SK-N-SH (cell line): ENCODE data around the gene AHRR.

Source experiments
- CHD2 ChIP-seq: fragments of 150-350 bp; IDR thresholded peaks from 2 replicates; pipeline ENCODE4 v1.6.1; 2018; ENCODE audit warnings: low read length; ENCODE audit not compliant: partially characterized antibody
- CTCF ChIP-seq: fragments of 200-600 bp; sonication (generic); IDR thresholded peaks from 2 replicates; pipeline ENCODE4 v1.6.1; 2017; ENCODE audit warnings: antibody characterized with exemption, mild to moderate bottlenecking, moderate library complexity
- EP300 ChIP-seq, 2 experiments: IDR thresholded peaks; 2 replicates each; pipeline versions ENCODE4 v1.4.0 to v1.6.1; 2012; ENCODE audit warnings: borderline replicate concordance in 1 of 2, low read depth in 1 of 2, low read length in 1 of 2
- EZH2phosphoT487 ChIP-seq: fragments of 200-600 bp; sonication (generic); IDR thresholded peaks from 2 replicates; pipeline ENCODE4 v1.6.1; 2017; ENCODE audit warnings: low read depth, mixed run types, mild to moderate bottlenecking, antibody characterized with exemption, moderate library complexity, borderline replicate concordance
- POLR2AphosphoS5 ChIP-seq: IDR thresholded peaks from 2 replicates; pipeline ENCODE4 v1.6.1; 2012; ENCODE audit warnings: low read depth, low read length
- TAF1 ChIP-seq: IDR thresholded peaks from 2 replicates; pipeline ENCODE4 v1.6.1; 2012; ENCODE audit warnings: low read depth, mild to moderate bottlenecking, low read length, moderate library complexity, borderline replicate concordance
- TF ChIP-seq, protein P1 (sequence below): IDR thresholded peaks from 2 replicates; pipeline ENCODE4 v1.6.1; 2012; ENCODE audit warnings: mild to moderate bottlenecking, low read depth, low read length, moderate library complexity

- TF ChIP-seq CTCF, result no peak
- TF ChIP-seq TAF1, result no peak
- TF ChIP-seq, protein P1, sequence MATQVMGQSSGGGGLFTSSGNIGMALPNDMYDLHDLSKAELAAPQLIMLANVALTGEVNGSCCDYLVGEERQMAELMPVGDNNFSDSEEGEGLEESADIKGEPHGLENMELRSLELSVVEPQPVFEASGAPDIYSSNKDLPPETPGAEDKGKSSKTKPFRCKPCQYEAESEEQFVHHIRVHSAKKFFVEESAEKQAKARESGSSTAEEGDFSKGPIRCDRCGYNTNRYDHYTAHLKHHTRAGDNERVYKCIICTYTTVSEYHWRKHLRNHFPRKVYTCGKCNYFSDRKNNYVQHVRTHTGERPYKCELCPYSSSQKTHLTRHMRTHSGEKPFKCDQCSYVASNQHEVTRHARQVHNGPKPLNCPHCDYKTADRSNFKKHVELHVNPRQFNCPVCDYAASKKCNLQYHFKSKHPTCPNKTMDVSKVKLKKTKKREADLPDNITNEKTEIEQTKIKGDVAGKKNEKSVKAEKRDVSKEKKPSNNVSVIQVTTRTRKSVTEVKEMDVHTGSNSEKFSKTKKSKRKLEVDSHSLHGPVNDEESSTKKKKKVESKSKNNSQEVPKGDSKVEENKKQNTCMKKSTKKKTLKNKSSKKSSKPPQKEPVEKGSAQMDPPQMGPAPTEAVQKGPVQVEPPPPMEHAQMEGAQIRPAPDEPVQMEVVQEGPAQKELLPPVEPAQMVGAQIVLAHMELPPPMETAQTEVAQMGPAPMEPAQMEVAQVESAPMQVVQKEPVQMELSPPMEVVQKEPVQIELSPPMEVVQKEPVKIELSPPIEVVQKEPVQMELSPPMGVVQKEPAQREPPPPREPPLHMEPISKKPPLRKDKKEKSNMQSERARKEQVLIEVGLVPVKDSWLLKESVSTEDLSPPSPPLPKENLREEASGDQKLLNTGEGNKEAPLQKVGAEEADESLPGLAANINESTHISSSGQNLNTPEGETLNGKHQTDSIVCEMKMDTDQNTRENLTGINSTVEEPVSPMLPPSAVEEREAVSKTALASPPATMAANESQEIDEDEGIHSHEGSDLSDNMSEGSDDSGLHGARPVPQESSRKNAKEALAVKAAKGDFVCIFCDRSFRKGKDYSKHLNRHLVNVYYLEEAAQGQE, result no peak
- no peak for TF ChIP-seq EP300 (IDR thresholded peaks at IDR 0.05; ENCODE audit: borderline replicate concordance in 1 of 2, low read depth in 1 of 2, low read length in 1 of 2)
- TF ChIP-seq CHD2, result no peak
- no peak for TF ChIP-seq EZH2phosphoT487
- TF ChIP-seq POLR2AphosphoS5, result no peak
These were observed 275 bp downstream of the AHRR start for GRCh38 chr5:321726-322251.
